Mesodermal cell (in vitro differentiated cells): ENCODE results near the gene IKZF3.
"Not testable (repeated sequence)": the region's sequence is repeated elsewhere in the genome, so short reads cannot be mapped to it uniquely, and the experiment has no call there.

Experiments
- H3K27ac ChIP-seq: 2 replicates; pipeline ENCODE4 v1.7.0; 2013; ENCODE audit warnings: mild to moderate bottlenecking, low read depth, low read length, moderate library complexity; ENCODE audit not compliant: severe bottlenecking
- H3K36me3 ChIP-seq: 2 replicates; pipeline ENCODE4 v1.7.1; 2013; ENCODE audit warnings: mild to moderate bottlenecking, low read length, moderate library complexity; ENCODE audit not compliant: control insufficient read depth, insufficient read depth
- H3K4me1 ChIP-seq: one replicate; pipeline ENCODE4 v1.7.1; 2013; ENCODE audit warnings: mild to moderate bottlenecking, low read length; ENCODE audit not compliant: insufficient read depth, control insufficient read depth, poor library complexity, severe bottlenecking
- H3K4me3 ChIP-seq: 2 replicates; pipeline ENCODE4 v1.7.0; 2013; ENCODE audit warnings: low read length, control low read depth, mild to moderate bottlenecking; ENCODE audit not compliant: insufficient read depth, poor library complexity, severe bottlenecking; ENCODE audit errors: extremely low read depth
- H3K9me3 ChIP-seq: 2 replicates; pipeline ENCODE4 v1.7.1; 2013; ENCODE audit warnings: mild to moderate bottlenecking, low read length, moderate library complexity; ENCODE audit not compliant: control insufficient read depth
- WGBS, 2 experiments: methylation state at CpG; one replicate each; pipeline ENCODE4 v1.1.5; 2013; ENCODE audit warnings: missing lambda C conversion rate in 2 of 2; ENCODE audit not compliant: insufficient coverage in 2 of 2; 5-methylcytosine and 5-hydroxymethylcytosine counted together

Gene IKZF3

GRCh38 chr17:39737760-39738567 lies 126.1 kb downstream of the IKZF3 start, which contains the start of gene GRB7:
GRB7 (plus strand) TSS chr17:39737938; CDS start chr17:39742302, 4,364 bp downstream.
- no peak within 1 kb of the TSS for H3K27ac ChIP-seq
- H3K4me1 ChIP-seq = peaks cover 22% of the 10 kb centered on the region
- H3K4me3 ChIP-seq = peak within 1 kb of the TSS; percentile 19
- H3K36me3 ChIP-seq = no peaks in the 10 kb centered on the region
- H3K9me3 ChIP-seq = no peaks in the 10 kb centered on the region
- 11 to 16% methylated on average over 18 to 22 of the region's 34 CpGs for WGBS, 2 experiments

DNA sequence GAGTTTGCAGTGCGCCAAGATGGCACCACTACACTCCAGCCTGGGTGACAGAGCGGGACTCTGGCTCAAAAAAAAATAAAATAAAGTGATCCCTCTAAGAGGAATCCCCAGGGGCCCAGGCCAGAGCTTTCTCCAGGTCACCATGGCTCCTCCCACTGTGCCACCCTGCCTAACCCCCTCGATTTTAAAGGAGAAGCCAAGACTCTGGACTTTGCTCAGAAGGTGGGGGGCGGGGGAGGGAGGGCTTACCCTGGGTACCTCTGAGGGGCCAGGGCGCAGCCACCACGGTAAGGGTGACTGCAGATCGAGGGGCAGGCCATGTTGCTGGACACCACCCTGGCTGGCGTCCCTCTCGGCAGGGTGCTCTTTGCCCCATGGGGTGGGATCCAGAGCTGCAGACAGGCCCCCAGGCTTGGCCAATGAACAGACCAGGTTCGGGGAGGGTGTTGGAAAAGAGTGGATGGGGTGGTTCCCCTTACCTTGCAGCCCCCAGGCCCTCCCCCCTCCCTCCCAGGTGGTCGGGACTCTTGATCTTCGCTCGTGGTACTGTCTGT lies 126.8 kb downstream of the IKZF3 start:
- Histone ChIP-seq H3K4me3 (no peak overlapping the region), H3K36me3 (no peaks in the 10 kb centered on the region), H3K27ac (no peak overlapping the region), H3K9me3 (no peaks in the 10 kb centered on the region), H3K4me1 (peaks cover 22% of the 10 kb centered on the region)
- 65 to 91% methylated on average over 6 to 7 of the region's 13 CpGs for WGBS, 2 experiments

DNA sequence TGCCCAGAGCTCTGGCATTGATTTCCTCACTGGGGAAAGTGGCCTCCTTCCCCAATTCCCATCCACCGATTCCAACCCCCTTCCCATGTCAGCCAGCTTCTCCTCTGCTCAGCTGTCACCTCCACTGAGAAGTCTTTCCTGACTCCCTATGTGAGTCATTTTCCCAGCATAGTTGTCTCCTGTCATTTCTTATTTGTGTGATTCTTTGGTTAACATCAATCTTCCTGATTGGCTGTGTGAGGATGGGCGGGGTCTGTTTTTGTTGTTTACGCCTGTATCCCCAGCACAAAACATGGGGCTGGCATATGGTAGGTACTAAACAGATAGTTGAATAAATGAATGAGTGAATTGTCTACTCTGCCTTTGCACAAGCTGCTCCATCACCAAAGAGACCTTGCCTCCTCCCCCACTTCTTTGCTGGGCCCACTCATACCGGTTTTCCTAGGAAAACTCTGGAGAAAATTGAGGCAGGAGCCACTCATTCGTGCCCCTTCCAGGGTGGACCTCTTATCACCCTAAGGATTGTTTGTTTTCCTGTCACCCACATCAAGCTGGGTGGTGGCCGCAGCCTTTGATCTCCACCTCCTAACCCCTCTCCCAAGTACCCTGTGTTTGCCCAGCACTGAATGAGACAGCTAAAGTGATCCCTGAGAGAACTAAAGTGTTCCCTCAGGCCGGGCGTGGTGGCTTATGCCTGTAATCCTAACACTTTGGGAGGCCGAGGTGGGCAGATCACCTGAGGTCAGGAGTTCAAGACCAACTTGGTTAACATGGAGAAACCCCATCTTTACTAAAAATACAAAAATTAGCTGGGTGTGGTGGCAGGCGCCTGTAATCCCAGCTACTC lies 127.6 kb downstream of the IKZF3 start:
- peaks cover 21% of the 10 kb centered on the region for H3K4me1 ChIP-seq
- H3K9me3 ChIP-seq = no peaks in the 10 kb centered on the region
- H3K36me3 ChIP-seq = no peaks in the 10 kb centered on the region
- 58 to 84% methylated on average over 6 to 10 of the region's 10 CpGs for WGBS, 2 experiments
- H3K4me3 ChIP-seq = no peak overlapping the region
- no peak overlapping the region for H3K27ac ChIP-seq

- peaks cover 15% of the 10 kb centered on the region for H3K4me1 ChIP-seq
- no peaks in the 10 kb centered on the region for H3K36me3 ChIP-seq
- WGBS, 2 experiments = 88 to 97% methylated on average over 2 of the region's 2 CpGs
- no peaks in the 10 kb centered on the region for H3K9me3 ChIP-seq
- no peak overlapping the region for H3K27ac ChIP-seq
- H3K4me3 ChIP-seq = no peak overlapping the region
Observed at GRCh38 chr17:39735882-39736281, 128.2 kb downstream of the IKZF3 start.

DNA sequence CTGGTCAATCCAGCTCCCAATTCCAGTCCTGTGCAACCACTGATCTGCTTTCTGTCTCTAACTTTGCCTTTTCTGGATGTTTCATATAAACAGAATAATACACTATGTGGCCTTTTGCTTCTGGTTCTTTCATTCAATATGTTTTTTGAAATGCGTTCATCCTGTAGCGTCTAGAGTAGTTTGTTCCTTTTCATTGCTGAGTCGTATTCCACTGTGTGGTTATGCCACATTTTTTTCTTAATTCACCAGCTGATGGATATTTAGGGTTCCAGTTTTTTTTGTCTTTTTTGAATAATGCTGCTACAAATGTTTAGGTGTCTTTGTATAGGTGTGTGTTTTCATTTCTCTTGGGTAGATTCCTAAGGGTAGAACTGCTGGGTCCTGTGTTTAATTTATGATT lies 131.5 kb downstream of the IKZF3 start:
- no peaks in the 10 kb centered on the region for H3K9me3 ChIP-seq
- 100% methylated on average over 3 of the region's 3 CpGs; no CpG with 5 or more reads in 1 of the 2 experiments for WGBS, 2 experiments
- H3K4me3 ChIP-seq = no peak overlapping the region
- H3K27ac ChIP-seq = no peak overlapping the region
- H3K4me1 ChIP-seq = no peaks in the 10 kb centered on the region
- H3K36me3 ChIP-seq = peaks cover 18% of the 10 kb centered on the region

DNA sequence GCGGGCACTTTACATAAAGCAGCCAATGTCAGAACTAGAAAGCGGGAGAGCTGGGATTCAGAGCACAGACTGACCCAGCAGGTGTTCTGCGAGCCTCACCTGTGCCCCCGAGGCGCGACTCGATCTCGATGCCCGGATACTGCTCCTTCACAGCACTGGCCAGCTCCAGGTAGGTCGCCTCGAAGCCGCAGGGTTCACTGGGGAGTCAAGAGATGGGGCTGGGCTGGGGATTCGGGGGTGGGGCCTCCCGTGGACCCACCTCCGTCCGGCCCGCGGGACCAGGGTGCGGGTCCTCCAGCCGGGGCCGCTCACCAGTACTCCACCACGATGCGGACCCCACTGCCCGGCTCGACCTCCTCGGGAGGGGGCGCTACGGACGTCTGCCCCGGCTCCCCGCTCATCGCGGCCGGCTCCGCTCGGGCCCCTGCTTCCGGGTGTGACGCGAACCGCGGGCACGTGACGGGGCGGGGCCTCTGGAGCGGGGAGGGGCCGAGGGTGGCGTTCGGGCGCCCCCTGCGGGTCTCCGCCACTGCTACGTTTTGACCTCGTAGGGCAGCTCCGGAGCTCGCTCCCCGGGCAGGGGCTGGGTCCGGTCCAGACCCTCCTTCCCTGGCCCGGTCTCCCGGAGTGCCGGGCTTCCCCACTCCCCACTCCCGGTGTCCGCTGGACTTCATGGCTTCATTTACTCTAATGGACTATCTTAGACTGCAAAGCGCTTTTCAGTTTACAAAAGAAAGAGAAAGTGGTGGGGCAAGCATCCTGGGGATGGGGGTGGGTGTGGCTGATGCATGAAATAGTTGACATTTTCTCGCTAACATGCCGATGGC lies 133.8 kb downstream of the IKZF3 start, which contains the start of gene MIEN1:
Gene MIEN1, minus strand, starts transcription at position 438 of the 827 bp plus-strand sequence. Its CDS starts 37 bp downstream, at position 401.
- Histone ChIP-seq H3K36me3 (peaks cover 35% of the 10 kb centered on the region), H3K4me1 (no peaks in the 10 kb centered on the region), H3K27ac (peak within 1 kb of the TSS; percentile 45), H3K9me3 (no peaks in the 10 kb centered on the region), H3K4me3 (peak within 1 kb of the TSS; percentile 67)
- 3 to 4% methylated on average over 47 to 48 of the region's 65 CpGs for WGBS, 2 experiments

GRCh38 chr17:39729280-39729851 lies 134.7 kb downstream of the IKZF3 start:
- H3K27ac ChIP-seq = no peak overlapping the region
- WGBS, 2 experiments = 90 to 98% methylated on average over 3 to 4 of the region's 6 CpGs
- peaks cover 44% of the 10 kb centered on the region for H3K36me3 ChIP-seq
- no peaks in the 10 kb centered on the region for H3K9me3 ChIP-seq
- H3K4me3 ChIP-seq = peak overlapping the region; percentile 67
- H3K4me1 ChIP-seq = no peaks in the 10 kb centered on the region

DNA sequence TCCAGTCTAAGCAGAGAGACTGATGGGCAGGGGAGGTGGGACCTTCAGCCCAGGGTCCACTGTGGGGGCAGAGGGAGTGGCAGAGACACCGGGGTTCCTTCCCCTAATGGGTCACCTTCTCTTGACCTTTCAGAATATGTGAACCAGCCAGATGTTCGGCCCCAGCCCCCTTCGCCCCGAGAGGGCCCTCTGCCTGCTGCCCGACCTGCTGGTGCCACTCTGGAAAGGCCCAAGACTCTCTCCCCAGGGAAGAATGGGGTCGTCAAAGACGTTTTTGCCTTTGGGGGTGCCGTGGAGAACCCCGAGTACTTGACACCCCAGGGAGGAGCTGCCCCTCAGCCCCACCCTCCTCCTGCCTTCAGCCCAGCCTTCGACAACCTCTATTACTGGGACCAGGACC lies 136.6 kb downstream of the IKZF3 start:
- Histone ChIP-seq H3K36me3 (peaks cover 53% of the 10 kb centered on the region), H3K4me3 (no peak overlapping the region), H3K4me1 (no peaks in the 10 kb centered on the region), H3K27ac (no peak overlapping the region), H3K9me3 (no peaks in the 10 kb centered on the region)
- 88 to 92% methylated on average over 9 of the region's 10 CpGs for WGBS, 2 experiments

DNA sequence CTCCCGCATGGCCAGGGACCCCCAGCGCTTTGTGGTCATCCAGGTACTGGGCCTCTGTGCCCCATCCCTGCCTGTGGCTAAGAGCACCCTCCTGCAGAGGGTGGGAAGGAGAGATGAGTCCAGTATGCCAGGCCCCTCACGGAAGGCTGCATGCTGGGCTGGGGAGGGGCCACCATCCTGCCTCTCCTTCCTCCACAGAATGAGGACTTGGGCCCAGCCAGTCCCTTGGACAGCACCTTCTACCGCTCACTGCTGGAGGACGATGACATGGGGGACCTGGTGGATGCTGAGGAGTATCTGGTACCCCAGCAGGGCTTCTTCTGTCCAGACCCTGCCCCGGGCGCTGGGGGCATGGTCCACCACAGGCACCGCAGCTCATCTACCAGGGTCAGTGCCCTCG lies 137.5 kb downstream of the IKZF3 start:
- WGBS, 2 experiments = 96 to 98% methylated on average over 7 to 8 of the region's 9 CpGs
- Histone ChIP-seq H3K4me3 (no peak overlapping the region), H3K36me3 (peaks cover 60% of the 10 kb centered on the region), H3K4me1 (no peaks in the 10 kb centered on the region), H3K9me3 (no peaks in the 10 kb centered on the region), H3K27ac (no peak overlapping the region)

DNA sequence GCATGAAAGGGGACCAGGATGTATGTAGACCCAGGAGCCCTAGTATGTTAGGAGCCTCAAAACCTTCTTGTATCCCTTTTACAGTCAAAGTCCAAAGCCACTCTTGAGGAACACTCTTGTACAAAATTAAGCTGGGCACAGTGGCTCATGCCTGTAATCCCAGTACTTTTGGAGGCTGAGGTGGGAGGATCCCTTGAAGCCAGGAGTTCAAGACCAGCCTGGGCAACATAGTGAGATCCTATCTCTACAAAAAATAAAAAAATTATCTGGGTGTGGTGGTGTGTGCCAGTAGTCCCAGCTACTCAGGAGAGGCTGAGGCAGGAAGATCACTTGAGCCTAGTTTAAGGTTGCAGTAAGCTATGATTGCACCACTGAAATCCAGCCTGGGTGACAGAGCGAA lies 138.2 kb downstream of the IKZF3 start:
- not testable (repeated sequence) for H3K4me1 ChIP-seq, H3K9me3 ChIP-seq, H3K4me3 ChIP-seq, H3K27ac ChIP-seq
- WGBS, 2 experiments = no CpG with 5 or more reads among the region's 1 CpG
- H3K36me3 ChIP-seq = peaks cover 60% of the 10 kb centered on the region
